ENCODE measurements around the gene KMT2E. TPM values are rescaled to one million over a fixed set of nuclear protein-coding genes. Genes with fewer than 3 reads are reported as not detected.
A peak's percentile ranks its signal among the peaks of the same experiment; 100 is the strongest.
"Not testable (repeated sequence)": the region's sequence is repeated elsewhere in the genome, so short reads cannot be mapped to it uniquely, and the experiment has no call there.

KMT2E gene
- total and polyA plus RNA-seq, 7 donors: 6.2 to 40.9 (median 24.0) TPM

DNA sequence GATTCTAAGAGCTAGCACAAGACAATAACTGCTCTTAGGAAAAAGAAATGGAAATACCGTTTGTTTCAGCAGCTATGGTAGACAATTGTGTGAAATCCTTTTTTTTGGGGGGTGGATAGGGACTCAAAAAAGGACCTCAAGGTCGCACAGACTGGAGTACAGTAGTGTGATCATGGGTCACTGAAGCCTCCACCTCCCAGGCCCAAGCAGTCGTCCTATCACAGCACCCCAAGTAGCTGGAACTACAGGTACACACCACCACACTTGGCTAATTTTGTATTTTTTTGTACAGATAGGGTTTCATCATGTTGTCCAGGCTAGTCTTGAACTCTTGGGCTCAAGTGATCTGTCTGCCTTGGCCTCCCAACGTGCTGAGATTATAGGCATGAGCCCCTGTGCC, 33.9 kb downstream of the KMT2E start:
- ATAC-seq: peak in 2 of 4 donors; percentile 33 to 35
- no peak for DNase-seq
- no peak overlapping the region for H3K4me3 ChIP-seq
- peak overlapping the region; percentile 21 for H3K27ac ChIP-seq
- intact Hi-C loops (cut with DNase I): no loop called here
- no peaks in the 10 kb centered on the region for H3K9me3 ChIP-seq
- H3K27me3 ChIP-seq (ENCODE audit: insufficient read depth in 3 of 3, low read length in 2 of 3): no peaks in the 10 kb centered on the region
- 62 to 84% (median 70%) methylated on average over 4 of the region's 4 CpGs for WGBS, 3 donors
- H3K36me3 ChIP-seq (ENCODE audit: insufficient read depth in 1 of 2, low read depth in 1 of 2): peaks cover 0 to 52% of the 10 kb centered on the region in 2 donors
- TF ChIP-seq, protein P1, sequence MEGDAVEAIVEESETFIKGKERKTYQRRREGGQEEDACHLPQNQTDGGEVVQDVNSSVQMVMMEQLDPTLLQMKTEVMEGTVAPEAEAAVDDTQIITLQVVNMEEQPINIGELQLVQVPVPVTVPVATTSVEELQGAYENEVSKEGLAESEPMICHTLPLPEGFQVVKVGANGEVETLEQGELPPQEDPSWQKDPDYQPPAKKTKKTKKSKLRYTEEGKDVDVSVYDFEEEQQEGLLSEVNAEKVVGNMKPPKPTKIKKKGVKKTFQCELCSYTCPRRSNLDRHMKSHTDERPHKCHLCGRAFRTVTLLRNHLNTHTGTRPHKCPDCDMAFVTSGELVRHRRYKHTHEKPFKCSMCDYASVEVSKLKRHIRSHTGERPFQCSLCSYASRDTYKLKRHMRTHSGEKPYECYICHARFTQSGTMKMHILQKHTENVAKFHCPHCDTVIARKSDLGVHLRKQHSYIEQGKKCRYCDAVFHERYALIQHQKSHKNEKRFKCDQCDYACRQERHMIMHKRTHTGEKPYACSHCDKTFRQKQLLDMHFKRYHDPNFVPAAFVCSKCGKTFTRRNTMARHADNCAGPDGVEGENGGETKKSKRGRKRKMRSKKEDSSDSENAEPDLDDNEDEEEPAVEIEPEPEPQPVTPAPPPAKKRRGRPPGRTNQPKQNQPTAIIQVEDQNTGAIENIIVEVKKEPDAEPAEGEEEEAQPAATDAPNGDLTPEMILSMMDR (IDR thresholded peaks at IDR 0.05): no peak
- H3K4me1 ChIP-seq: peaks cover 37% of the 10 kb centered on the region

DNA sequence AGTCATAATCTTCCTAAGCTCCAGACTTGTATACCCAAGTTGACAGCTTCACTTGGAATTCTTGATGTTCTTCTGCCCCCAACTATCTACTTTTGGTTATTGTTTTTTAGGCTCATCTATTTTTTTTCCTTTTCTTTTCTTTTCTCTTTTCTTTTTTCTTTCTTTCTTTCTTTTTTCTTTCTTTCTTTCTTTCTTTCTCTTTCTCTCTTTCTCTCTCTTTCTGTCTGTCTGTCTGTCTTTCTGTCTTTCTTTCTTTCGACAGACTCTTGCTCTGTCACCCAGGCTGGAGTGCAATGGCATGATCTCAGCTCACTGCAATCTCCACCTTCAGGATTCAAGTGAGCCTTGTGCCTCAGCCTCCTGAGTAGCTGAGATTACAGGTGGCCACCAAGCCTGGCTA, 36.5 kb downstream of the KMT2E start:
- no peak overlapping the region for H3K4me3 ChIP-seq
- TF ChIP-seq, protein P1 (IDR thresholded peaks at IDR 0.05): no peak
- peaks cover 52% of the 10 kb centered on the region for H3K4me1 ChIP-seq
- intact Hi-C loops (cut with DNase I): no loop called here
- ATAC-seq: no peak
- 96 to 100% (median 98%) methylated on average over 1 of the region's 1 CpG for WGBS, 3 donors
- peaks cover 0 to 42% of the 10 kb centered on the region in 2 donors for H3K36me3 ChIP-seq (ENCODE audit: insufficient read depth in 1 of 2, low read depth in 1 of 2)
- H3K27me3 ChIP-seq (ENCODE audit: insufficient read depth in 3 of 3, low read length in 2 of 3): no peaks in the 10 kb centered on the region
- no peak for DNase-seq
- H3K27ac ChIP-seq: no peak overlapping the region
- H3K9me3 ChIP-seq: no peaks in the 10 kb centered on the region

DNA sequence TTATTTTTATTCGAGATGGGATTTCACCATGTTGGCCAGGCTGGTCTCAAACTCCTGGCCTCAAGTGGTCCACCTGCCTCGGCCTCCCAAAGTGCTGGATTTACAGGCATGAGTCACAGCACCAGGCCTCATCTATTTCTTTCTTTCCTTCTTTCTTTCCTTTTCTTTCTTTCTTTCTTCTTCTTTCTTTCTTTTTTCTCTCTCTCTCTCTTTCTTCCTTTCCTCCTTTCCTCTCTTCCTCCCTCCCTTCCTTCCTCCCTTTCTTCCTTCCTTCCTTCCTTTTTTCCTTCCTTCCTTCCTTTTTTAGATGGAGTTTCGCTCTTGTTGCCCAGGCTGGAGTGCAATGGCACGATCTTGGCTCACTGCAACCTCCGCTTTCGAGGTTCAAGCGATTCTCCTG, 36.9 kb downstream of the KMT2E start:
- DNase-seq; H3K9me3 ChIP-seq; H3K27me3 ChIP-seq (ENCODE audit: insufficient read depth in 3 of 3, low read length in 2 of 3); ATAC-seq; H3K4me3 ChIP-seq; H3K27ac ChIP-seq; intact Hi-C loops (cut with DNase I): not testable (repeated sequence)
- Histone ChIP-seq H3K4me1 (peaks cover 56% of the 10 kb centered on the region), H3K36me3 (ENCODE audit: insufficient read depth in 1 of 2, low read depth in 1 of 2) (peaks cover 0 to 38% of the 10 kb centered on the region in 2 donors)
- WGBS, 3 donors: 94 to 95% (median 94%) methylated on average over 7 of the region's 7 CpGs

DNA sequence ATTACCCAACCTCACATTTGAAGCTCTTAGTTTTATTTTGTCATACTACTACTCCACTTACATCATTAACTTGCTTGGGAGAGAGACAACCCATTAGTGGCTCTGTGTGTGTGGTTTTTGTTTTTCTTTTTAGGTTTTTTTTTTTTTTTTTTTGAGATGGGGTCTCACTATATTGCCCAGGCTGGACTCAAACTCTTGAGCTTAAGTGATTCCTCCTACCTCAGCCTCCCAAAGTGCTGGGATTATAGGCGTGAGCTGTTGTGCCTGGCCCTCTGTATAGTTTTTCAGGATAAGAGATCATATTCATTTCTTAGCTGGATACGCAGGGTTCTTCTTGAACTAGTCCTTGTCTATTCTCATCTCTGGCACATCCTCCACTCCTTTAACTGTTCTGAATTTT, 41.1 kb downstream of the KMT2E start:
- H3K9me3 ChIP-seq: no peaks in the 10 kb centered on the region
- DNase-seq (no peak), ATAC-seq (peak in 1 of 4 donors; percentile 40)
- TF ChIP-seq, protein P1 (IDR thresholded peaks at IDR 0.05): no peak
- no peak overlapping the region for H3K4me3 ChIP-seq
- H3K4me1 ChIP-seq: peaks cover 51% of the 10 kb centered on the region
- no peak overlapping the region for H3K27ac ChIP-seq
- no peaks in the 10 kb centered on the region for H3K27me3 ChIP-seq (ENCODE audit: insufficient read depth in 3 of 3, low read length in 2 of 3)
- peaks cover 0 to 24% of the 10 kb centered on the region in 2 donors for H3K36me3 ChIP-seq (ENCODE audit: insufficient read depth in 1 of 2, low read depth in 1 of 2)
- 60 to 93% (median 60%) methylated on average over 2 of the region's 2 CpGs for WGBS, 3 donors
- intact Hi-C loops (cut with DNase I): loop anchor here in 1 of 2 donors (5.0 kb wide), 1 partner anchor 38 kb away; no protein-coding TSS in a partner anchor

DNA sequence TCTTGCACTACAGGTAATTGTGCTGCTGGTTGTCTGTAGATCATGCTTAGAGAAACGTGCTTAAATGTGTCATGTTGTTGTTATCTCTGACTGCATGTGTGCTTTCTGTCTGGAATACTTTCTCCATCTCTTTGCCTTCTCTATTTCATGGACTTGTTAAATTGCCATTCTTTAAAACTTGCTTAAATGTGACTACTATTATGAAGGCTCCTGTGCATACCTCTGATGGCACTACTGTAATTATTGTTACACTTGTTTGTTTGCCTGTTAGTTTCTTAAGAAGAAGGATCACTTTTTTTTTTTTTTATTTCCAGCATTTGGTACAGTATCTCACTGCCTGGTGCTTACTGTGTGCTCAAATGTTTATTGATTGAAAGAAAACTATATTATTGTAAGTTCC, 41.6 kb downstream of the KMT2E start:
- 22 to 44% (median 27%) methylated on average over 1 of the region's 1 CpG for WGBS, 3 donors
- H3K36me3 ChIP-seq (ENCODE audit: insufficient read depth in 1 of 2, low read depth in 1 of 2): peaks cover 0 to 24% of the 10 kb centered on the region in 2 donors
- ATAC-seq: peak in 2 of 4 donors; percentile 14 to 22

More for the DNA sequence above, 41.6 kb downstream of the KMT2E start:
- Histone ChIP-seq H3K4me3 (no peak overlapping the region), H3K27ac (no peak overlapping the region), H3K4me1 (peaks cover 56% of the 10 kb centered on the region), H3K27me3 (ENCODE audit: insufficient read depth in 3 of 3, low read length in 2 of 3) (no peaks in the 10 kb centered on the region), H3K9me3 (no peaks in the 10 kb centered on the region)
- TF ChIP-seq, protein P1 (IDR thresholded peaks at IDR 0.05): no peak
- DNase-seq: no peak
- intact Hi-C loops (cut with DNase I): loop anchor here in 1 of 2 donors (5.0 kb wide), 1 partner anchor 38 kb away; no protein-coding TSS in a partner anchor
